GM23338 (cell line): ENCODE data around the gene CPAMD8. TPM values are rescaled to one million over a fixed set of nuclear protein-coding genes. Genes with fewer than 3 reads are reported as not detected.

ENCODE experiments used
- ATAC-seq: fragments of 200-7000 bp; cut with Tn5 transposase; 3 replicates; pipeline ENCODE4 v1.9.1; 2020
- DNase-seq: peaks from one replicate; pipeline ENCODE4 v3.0.0-alpha.2; 2015; ENCODE audit warnings: low spot score
- H2AFZ ChIP-seq: fragments of 200-600 bp; sonication (generic); 2 replicates; pipeline ENCODE4 v1.8.0; 2016; ENCODE audit warnings: antibody characterized with exemption, mild to moderate bottlenecking, moderate library complexity
- H3F3A ChIP-seq: fragments of 200-600 bp; sonication (generic); replicated peaks from 2 replicates; pipeline ENCODE4 v1.8.0; 2017; ENCODE audit warnings: antibody characterized with exemption, mixed run types, low read depth
- H3K27ac ChIP-seq: fragments of 200-600 bp; sonication (generic); 2 replicates; pipeline ENCODE4 v1.6.1; 2016; ENCODE audit warnings: low read depth
- H3K27me3 ChIP-seq: fragments of 200-600 bp; sonication (generic); 2 replicates; pipeline ENCODE4 v1.8.0; 2016; ENCODE audit warnings: mild to moderate bottlenecking, mixed run types, moderate library complexity; ENCODE audit not compliant: insufficient read depth
- H3K36me3 ChIP-seq: fragments of 200-600 bp; sonication (generic); 2 replicates; pipeline ENCODE4 v1.8.0; 2016; ENCODE audit warnings: mild to moderate bottlenecking; ENCODE audit not compliant: insufficient read depth
- H3K4me1 ChIP-seq: fragments of 200-600 bp; sonication (generic); 2 replicates; pipeline ENCODE4 v1.8.0; 2016; ENCODE audit warnings: mild to moderate bottlenecking, moderate library complexity; ENCODE audit not compliant: insufficient read depth
- H3K4me2 ChIP-seq: fragments of 200-600 bp; sonication (generic); 2 replicates; pipeline ENCODE4 v1.7.1; 2017; ENCODE audit warnings: mixed run types
- H3K4me3 ChIP-seq: fragments of 200-600 bp; sonication (generic); 2 replicates; pipeline ENCODE4 v1.6.1; 2016; ENCODE audit warnings: mixed run types
- H3K79me2 ChIP-seq: fragments of 200-600 bp; sonication (generic); replicated peaks from 2 replicates; pipeline ENCODE4 v1.8.0; 2017; ENCODE audit warnings: mild to moderate bottlenecking; ENCODE audit not compliant: insufficient read depth
- H3K9me2 ChIP-seq: fragments of 200-600 bp; sonication (generic); 2 replicates; pipeline ENCODE4 v1.8.0; 2017; ENCODE audit not compliant: insufficient read depth
- H4K20me1 ChIP-seq: fragments of 200-600 bp; sonication (generic); replicated peaks from 2 replicates; pipeline ENCODE4 v1.8.0; 2017; ENCODE audit warnings: mild to moderate bottlenecking; ENCODE audit not compliant: insufficient read depth
- H3K27ac Mint-ChIP-seq: 2 replicates; pipeline ENCODE4 v1.8.0; 2020; ENCODE audit warnings: inconsistent platforms, mild to moderate bottlenecking, moderate library complexity, mixed read lengths
- H3K27me3 Mint-ChIP-seq: 3 replicates; pipeline ENCODE4 v1.8.0; 2022; ENCODE audit warnings: low read depth, mild to moderate bottlenecking, moderate library complexity, mixed read lengths, inconsistent platforms; ENCODE audit not compliant: insufficient read depth, poor library complexity
- H3K36me3 Mint-ChIP-seq: 3 replicates; pipeline ENCODE4 v1.8.0; 2021; ENCODE audit warnings: low read depth, mild to moderate bottlenecking, inconsistent platforms, moderate library complexity, mixed read lengths
- H3K4me1 Mint-ChIP-seq: 3 replicates; pipeline ENCODE4 v1.8.0; 2020; ENCODE audit warnings: mild to moderate bottlenecking, inconsistent platforms, mixed read lengths
- H3K4me3 Mint-ChIP-seq: 3 replicates; pipeline ENCODE4 v1.8.0; 2021; ENCODE audit warnings: moderate library complexity, mild to moderate bottlenecking, inconsistent platforms, mixed read lengths
- H3K9me3 Mint-ChIP-seq: 3 replicates; pipeline ENCODE4 v1.8.0; 2020; ENCODE audit warnings: moderate library complexity, mild to moderate bottlenecking, inconsistent platforms, mixed read lengths
- CREB1 ChIP-seq: fragments of 250-450 bp; sonication (Bioruptor Pico); IDR thresholded peaks from 2 replicates; pipeline ENCODE4 v1.5.0; 2020; ENCODE audit warnings: low read depth, mild to moderate bottlenecking, moderate library complexity
- CTCF ChIP-seq, 2 experiments: fragments of 200-600 bp in 1 of 2; sonication (generic) in 1 of 2; conservative IDR thresholded peaks; 2 replicates each; pipeline versions ENCODE4 v1.5.1 to v1.6.1; 2016 to 2017; ENCODE audit warnings: antibody characterized with exemption in 2 of 2, low read depth in 2 of 2, mild to moderate bottlenecking in 2 of 2, moderate library complexity in 1 of 2
- EZH2 ChIP-seq: fragments of 200-600 bp; sonication (generic); IDR thresholded peaks from one replicate; pipeline ENCODE4 v1.8.0; 2017; ENCODE audit warnings: antibody characterized with exemption, mild to moderate bottlenecking, low read depth; ENCODE audit not compliant: unreplicated experiment
- EZH2phosphoT487 ChIP-seq: fragments of 200-600 bp; sonication (generic); IDR thresholded peaks from one replicate; pipeline ENCODE4 v1.8.1; 2018; ENCODE audit warnings: antibody characterized with exemption; ENCODE audit not compliant: unreplicated experiment
- NANOG ChIP-seq: IDR thresholded peaks from 2 replicates; pipeline ENCODE4 v1.6.1; 2016; ENCODE audit warnings: antibody characterized with exemption, borderline replicate concordance
- POLR2AphosphoS5 ChIP-seq: IDR thresholded peaks from 2 replicates; pipeline ENCODE4 v1.6.1; 2016; ENCODE audit warnings: antibody characterized with exemption, low read depth
- REST ChIP-seq: IDR thresholded peaks from one replicate; pipeline ENCODE4 v1.6.1; 2018; ENCODE audit warnings: antibody characterized with exemption; ENCODE audit not compliant: unreplicated experiment
- STAT1 ChIP-seq: IDR thresholded peaks from one replicate; pipeline ENCODE4 v1.6.1; 2016; ENCODE audit warnings: antibody characterized with exemption; ENCODE audit not compliant: unreplicated experiment
- ZNF114 ChIP-seq: fragments of 250-450 bp; sonication (Bioruptor Pico); IDR thresholded peaks from 2 replicates; pipeline ENCODE4 v1.5.0; 2020; ENCODE audit warnings: mild to moderate bottlenecking, moderate library complexity
- ZNF331 ChIP-seq: fragments of 250-450 bp; sonication (Bioruptor Pico); IDR thresholded peaks from 2 replicates; pipeline ENCODE4 v1.5.0; 2020; ENCODE audit warnings: low read depth, mild to moderate bottlenecking, moderate library complexity
- ZNF462 ChIP-seq: fragments of 250-450 bp; sonication (Bioruptor Pico); IDR thresholded peaks from 2 replicates; pipeline ENCODE4 v1.5.0; 2020; ENCODE audit warnings: mild to moderate bottlenecking, moderate library complexity
- polyA plus RNA-seq: library from polyadenylated mRNA; unstranded; fragments of >200 nt; fragmentation: Nextera tagmentation; extraction: Ambion mirVana; gene quantifications from 2 replicates; pipeline ENCODE4 v1.2.1, GENCODE V29; 2016
- total RNA-seq: library from RNA; depleted of rRNA; stranded (reverse); fragments of >200 nt; shearing (Covaris generic); gene quantifications from 2 replicates; pipeline ENCODE4 v1.2.3, GENCODE V29; 2014
- TF ChIP-seq, protein P1 (sequence below): IDR thresholded peaks from 2 replicates; pipeline ENCODE4 v1.6.1; 2016; ENCODE audit warnings: antibody characterized with exemption

CPAMD8 gene
- total and polyA plus RNA-seq, 2 experiments from 2014 or later = 4.4 to 11.8 TPM

GRCh38 chr19:16978156-16978555 lies 48.5 kb downstream of the CPAMD8 start:
- Histone ChIP-seq H2AFZ (no peak overlapping the region), H3K79me2 (no peaks in the 10 kb centered on the region), H3K4me3 (no peak overlapping the region), H3K27me3 (no peaks in the 10 kb centered on the region), H3F3A (no peaks in the 10 kb centered on the region), H3K36me3 (no peaks in the 10 kb centered on the region), H3K9me2 (no peaks in the 10 kb centered on the region; the same call in 1 of the 2 replicates), H3K4me1 (no peaks in the 10 kb centered on the region), H3K27ac (no peak overlapping the region), H4K20me1 (no peaks in the 10 kb centered on the region), H3K4me2 (no peak overlapping the region)
- H3K4me1 Mint-ChIP-seq = no peaks in the 10 kb centered on the region
- no peak overlapping the region for H3K4me3 Mint-ChIP-seq
- H3K9me3 Mint-ChIP-seq = peaks cover 16% of the 10 kb centered on the region; the same call in 2 of the 3 replicates
- peaks cover 5% of the 10 kb centered on the region for H3K27me3 Mint-ChIP-seq
- H3K36me3 Mint-ChIP-seq = peaks cover 11% of the 10 kb centered on the region
- DNase-seq = no peak
- ATAC-seq = no peak
- TF ChIP-seq ZNF462 (CRISPR knock-in tag) = no peak
- no peak for TF ChIP-seq CTCF (conservative IDR thresholded peaks at IDR 0.05; ENCODE audit: low read depth in 2 of 2)
- no peak for TF ChIP-seq CREB1
- no peak for TF ChIP-seq NANOG
- TF ChIP-seq POLR2AphosphoS5 = no peak
- TF ChIP-seq EZH2 = no peak
- no peak for TF ChIP-seq EZH2phosphoT487
- TF ChIP-seq REST = no peak
- TF ChIP-seq STAT1 = no peak
- TF ChIP-seq ZNF114 (CRISPR knock-in tag) = no peak
- TF ChIP-seq, protein P1, sequence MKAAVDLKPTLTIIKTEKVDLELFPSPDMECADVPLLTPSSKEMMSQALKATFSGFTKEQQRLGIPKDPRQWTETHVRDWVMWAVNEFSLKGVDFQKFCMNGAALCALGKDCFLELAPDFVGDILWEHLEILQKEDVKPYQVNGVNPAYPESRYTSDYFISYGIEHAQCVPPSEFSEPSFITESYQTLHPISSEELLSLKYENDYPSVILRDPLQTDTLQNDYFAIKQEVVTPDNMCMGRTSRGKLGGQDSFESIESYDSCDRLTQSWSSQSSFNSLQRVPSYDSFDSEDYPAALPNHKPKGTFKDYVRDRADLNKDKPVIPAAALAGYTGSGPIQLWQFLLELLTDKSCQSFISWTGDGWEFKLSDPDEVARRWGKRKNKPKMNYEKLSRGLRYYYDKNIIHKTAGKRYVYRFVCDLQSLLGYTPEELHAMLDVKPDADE = no peak
- no peak for TF ChIP-seq ZNF331 (CRISPR knock-in tag)
- H3K27ac Mint-ChIP-seq = no peak overlapping the region
